Stomach (tissue), 9 donors: ENCODE results near the gene ASB7. TPM values are rescaled to one million over a fixed set of nuclear protein-coding genes. Genes with fewer than 3 reads are reported as not detected.

Source experiments
- DNase-seq, 2 donors: peaks; one replicate each; pipeline versions ENCODE4 v3.0.0 to v3.0.0-alpha.2; 2013 to 2019
- H3K27ac ChIP-seq, 5 donors: fragments of 200-600 bp in 4 of 5; sonication (generic) in 4 of 5; one replicate each; pipeline ENCODE4 v1.5.1; 2013 to 2019; ENCODE audit warnings: mild to moderate bottlenecking in 1 of 5, moderate library complexity in 1 of 5
- H3K27me3 ChIP-seq, 3 donors: fragments of 200-600 bp; sonication (generic); one replicate each; pipeline ENCODE4 v1.5.1; 2017 to 2019; ENCODE audit warnings: mixed run types in 1 of 3
- H3K36me3 ChIP-seq, 4 donors: fragments of 200-600 bp; sonication (generic); 1 replicate in 3 of 4; 2 replicates in 1 of 4; pipeline ENCODE4 v1.5.1; 2016 to 2019
- H3K4me1 ChIP-seq, 4 donors: fragments of 200-600 bp; sonication (generic); one replicate each; pipeline ENCODE4 v1.5.1; 2016 to 2019
- H3K4me3 ChIP-seq, 4 donors: fragments of 200-600 bp; sonication (generic) in 3 of 4; one replicate each; pipeline ENCODE4 v1.5.1; 2016 to 2019; ENCODE audit warnings: mild to moderate bottlenecking in 1 of 4
- H3K9me3 ChIP-seq, 4 donors: fragments of 200-600 bp; sonication (generic); one replicate each; pipeline ENCODE4 v1.5.1; 2016 to 2019
- EP300 ChIP-seq: sonication (generic); formaldehyde crosslinking; IDR thresholded peaks from one replicate; pipeline ENCODE4 v1.6.1; 2017; ENCODE audit warnings: antibody characterized with exemption
- POLR2A ChIP-seq, 4 donors: fragments of 450-650 bp; IDR thresholded peaks; one replicate each; pipeline ENCODE4 v1.6.1; 2016; ENCODE audit warnings: antibody characterized with exemption in 4 of 4, control low read depth in 2 of 4, mild to moderate bottlenecking in 1 of 4, moderate library complexity in 1 of 4
- POLR2AphosphoS5 ChIP-seq, 3 donors: sonication (generic); formaldehyde crosslinking; IDR thresholded peaks; one replicate each; pipeline ENCODE4 v1.6.1; 2016; ENCODE audit warnings: antibody characterized with exemption in 3 of 3
- WGBS, 5 donors: extraction: QIAGEN DNeasy Blood & Tissue Kit in 3 of 5; methylation state at CpG; one replicate each; pipeline versions ENCODE4 v1.1.5 to v1.1.7; 2013 to 2018; 5-methylcytosine and 5-hydroxymethylcytosine counted together
- intact Hi-C: fragments of 100-400 bp; cut with DNase I; formaldehyde crosslinking; loops from one replicate; pipeline ENCODE4 v1.15.1; 2023; ENCODE audit warnings: low total_unique reads
- polyA plus RNA-seq, 3 donors: library from polyadenylated mRNA; stranded (reverse); fragments of 200-250 nt; gene quantifications; one replicate each; pipeline ENCODE4 v1.2.3, GENCODE V29; 2013
- total RNA-seq, 5 donors: library from RNA; depleted of rRNA; stranded (reverse); fragments of >200 nt; gene quantifications; one replicate each; pipeline versions ENCODE4 v1.1.0 to v1.2.3, GENCODE V29; 2014 to 2016
- TF ChIP-seq, protein P1 (sequence below), 7 experiments: fragments of 450-650 bp in 4 of 7; fragments of 200-600 bp in 3 of 7; sonication (generic) in 3 of 7; IDR thresholded peaks; one replicate each; pipeline ENCODE4 v1.5.1; 2016 to 2019; ENCODE audit warnings: antibody characterized with exemption in 7 of 7, control low read depth in 2 of 7, mild to moderate bottlenecking in 1 of 7
- donor health status: healthy with polysubstance abuse.
- donor health status: Bipolar disorder and iron deficiency.
- donor health status: healthy.

ASB7 gene
- total and polyA plus RNA-seq, 8 donors: 2.8 to 73.9 (median 10.9) TPM

DNA sequence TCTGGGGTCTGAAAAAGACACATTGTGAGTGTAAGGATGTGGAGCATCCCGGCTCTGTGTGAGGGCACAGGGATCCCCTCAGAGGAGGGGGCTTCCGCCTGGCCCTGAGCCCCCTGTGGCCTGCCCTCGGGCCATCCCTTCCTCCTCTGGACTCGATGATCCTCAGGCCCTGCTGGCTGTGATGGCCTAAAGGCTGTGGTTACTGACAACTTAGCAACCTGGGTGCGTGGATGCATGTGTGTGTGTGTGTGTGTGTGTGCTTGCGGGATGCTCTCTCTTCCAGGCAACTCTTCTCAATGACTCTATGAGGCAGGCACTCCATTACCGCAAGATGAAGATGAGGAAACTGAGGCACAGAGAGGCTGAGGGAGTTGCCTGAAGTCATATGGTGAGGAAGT lies 66.0 kb downstream of the ASB7 start:
- 62 to 71% (median 69%) methylated on average over 7 of the region's 7 CpGs for WGBS, 5 donors
- H3K4me1 ChIP-seq: peaks cover 0 to 9% (median 0%) of the 10 kb centered on the region in 4 donors
- H3K27me3 ChIP-seq: peaks cover 0 to 15% (median 0%) of the 10 kb centered on the region in 3 donors
- TF ChIP-seq, protein P1, sequence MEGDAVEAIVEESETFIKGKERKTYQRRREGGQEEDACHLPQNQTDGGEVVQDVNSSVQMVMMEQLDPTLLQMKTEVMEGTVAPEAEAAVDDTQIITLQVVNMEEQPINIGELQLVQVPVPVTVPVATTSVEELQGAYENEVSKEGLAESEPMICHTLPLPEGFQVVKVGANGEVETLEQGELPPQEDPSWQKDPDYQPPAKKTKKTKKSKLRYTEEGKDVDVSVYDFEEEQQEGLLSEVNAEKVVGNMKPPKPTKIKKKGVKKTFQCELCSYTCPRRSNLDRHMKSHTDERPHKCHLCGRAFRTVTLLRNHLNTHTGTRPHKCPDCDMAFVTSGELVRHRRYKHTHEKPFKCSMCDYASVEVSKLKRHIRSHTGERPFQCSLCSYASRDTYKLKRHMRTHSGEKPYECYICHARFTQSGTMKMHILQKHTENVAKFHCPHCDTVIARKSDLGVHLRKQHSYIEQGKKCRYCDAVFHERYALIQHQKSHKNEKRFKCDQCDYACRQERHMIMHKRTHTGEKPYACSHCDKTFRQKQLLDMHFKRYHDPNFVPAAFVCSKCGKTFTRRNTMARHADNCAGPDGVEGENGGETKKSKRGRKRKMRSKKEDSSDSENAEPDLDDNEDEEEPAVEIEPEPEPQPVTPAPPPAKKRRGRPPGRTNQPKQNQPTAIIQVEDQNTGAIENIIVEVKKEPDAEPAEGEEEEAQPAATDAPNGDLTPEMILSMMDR (IDR thresholded peaks at IDR 0.05): no peak
- TF ChIP-seq POLR2A (IDR thresholded peaks at IDR 0.05): no peak
- TF ChIP-seq POLR2AphosphoS5 (IDR thresholded peaks at IDR 0.05): no peak
- TF ChIP-seq EP300: no peak
- no peak overlapping the region for H3K4me3 ChIP-seq
- peak overlapping the region in 4 of 5 donors; percentile 7 to 70 (median 68) for H3K27ac ChIP-seq
- H3K36me3 ChIP-seq: no peaks in the 10 kb centered on the region
- intact Hi-C loops: no loop called here
- peak in 1 of 2 donors; percentile 47 for DNase-seq
- no peaks in the 10 kb centered on the region for H3K9me3 ChIP-seq

DNA sequence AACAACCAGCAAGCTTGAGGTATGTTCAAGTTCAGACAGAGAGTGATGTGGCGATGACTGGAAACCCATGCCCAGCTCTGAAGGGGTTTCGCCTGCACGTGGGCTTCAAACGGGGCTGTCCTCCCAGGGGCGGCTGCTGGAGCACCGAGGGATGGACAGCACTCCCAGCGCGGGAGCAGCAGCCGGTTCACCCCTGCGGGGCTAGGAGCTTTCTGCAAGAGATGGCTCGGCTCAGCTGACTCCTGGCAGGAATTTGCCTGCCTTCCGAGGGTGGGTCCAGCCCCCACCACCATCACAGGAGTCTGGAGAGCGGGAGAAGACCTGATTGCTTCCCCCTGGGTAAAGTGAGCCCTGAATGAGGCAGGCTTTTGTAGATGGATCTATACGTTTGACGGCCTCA lies 66.9 kb downstream of the ASB7 start:
- Histone ChIP-seq H3K4me3 (no peak overlapping the region), H3K27me3 (peaks cover 0 to 7% (median 0%) of the 10 kb centered on the region in 3 donors), H3K9me3 (no peaks in the 10 kb centered on the region), H3K36me3 (no peaks in the 10 kb centered on the region), H3K4me1 (peaks cover 0 to 4% (median 0%) of the 10 kb centered on the region in 4 donors), H3K27ac (no peak overlapping the region)
- no peak for DNase-seq
- 69 to 85% (median 82%) methylated on average over 14 to 15 of the region's 15 CpGs for WGBS, 5 donors
- intact Hi-C loops: no loop called here
- TF ChIP-seq, protein P1 (IDR thresholded peaks at IDR 0.05): no peak
- TF ChIP-seq POLR2AphosphoS5 (IDR thresholded peaks at IDR 0.05): no peak
- no peak for TF ChIP-seq POLR2A (IDR thresholded peaks at IDR 0.05)
- no peak for TF ChIP-seq EP300

DNA sequence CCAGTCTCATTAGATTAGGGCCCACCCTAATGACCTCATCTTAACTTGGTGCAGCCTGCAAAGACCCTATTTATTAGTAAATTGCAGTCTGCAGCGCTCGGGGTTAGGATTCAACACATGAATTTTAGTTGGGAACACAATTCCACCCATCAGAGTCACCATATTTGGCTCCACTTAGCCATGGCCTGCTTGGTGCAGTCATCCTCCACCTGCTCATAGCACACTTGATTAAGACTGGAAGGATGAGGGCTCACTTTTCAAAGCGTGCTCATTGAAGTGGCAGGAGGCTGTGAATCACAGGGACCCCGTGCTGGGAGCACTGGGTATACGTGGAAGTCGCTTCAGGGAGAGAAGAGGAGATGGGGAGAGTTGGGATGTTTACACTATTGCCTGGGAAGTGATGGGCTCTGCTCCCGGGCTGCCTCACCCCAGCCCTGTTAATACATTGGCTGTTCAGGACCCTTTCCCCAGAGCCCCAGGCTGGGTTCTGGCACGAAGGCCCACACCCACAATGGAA lies 68.2 kb downstream of the ASB7 start:
- H3K9me3 ChIP-seq: no peaks in the 10 kb centered on the region
- 61 to 71% (median 66%) methylated on average over 6 to 8 of the region's 8 CpGs for WGBS, 5 donors
- intact Hi-C loops: no loop called here
- TF ChIP-seq POLR2A (IDR thresholded peaks at IDR 0.05): no peak
- TF ChIP-seq, protein P1 (IDR thresholded peaks at IDR 0.05): no peak
- TF ChIP-seq POLR2AphosphoS5 (IDR thresholded peaks at IDR 0.05): no peak
- no peak for TF ChIP-seq EP300
- no peak for DNase-seq
- H3K4me3 ChIP-seq: no peak overlapping the region
- H3K36me3 ChIP-seq: no peaks in the 10 kb centered on the region
- peaks cover 0 to under 1% (median 0%) of the 10 kb centered on the region in 4 donors for H3K4me1 ChIP-seq
- no peaks in the 10 kb centered on the region for H3K27me3 ChIP-seq
- H3K27ac ChIP-seq: peak overlapping the region in 2 of 5 donors; percentile 26 to 47

DNA sequence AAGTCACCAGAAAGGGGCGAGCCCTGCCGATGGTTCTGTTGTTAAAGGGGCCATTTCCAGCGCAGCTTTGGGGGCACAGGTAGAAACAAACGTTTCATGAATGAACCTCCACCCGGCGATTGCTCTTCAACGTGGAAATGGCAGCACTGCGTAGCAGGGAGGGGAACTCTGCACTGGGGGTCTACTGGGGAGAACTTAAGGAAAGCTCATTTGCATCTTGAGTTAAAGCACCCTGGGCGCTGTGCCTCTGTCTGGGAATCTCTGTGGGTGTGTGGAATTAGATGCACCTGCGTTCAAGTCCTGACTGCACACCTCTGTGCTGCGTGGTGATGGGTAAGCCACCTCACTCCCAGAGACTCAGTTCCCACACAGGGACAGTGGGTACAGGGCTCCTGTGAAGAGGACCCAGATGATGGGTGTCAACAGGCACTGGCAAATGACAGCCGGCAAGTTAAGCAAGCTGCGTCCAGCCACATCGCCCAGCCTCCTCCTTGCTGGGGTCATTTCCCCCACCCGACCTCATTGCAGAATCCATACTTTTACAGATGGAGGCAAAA lies 68.8 kb downstream of the ASB7 start:
- WGBS, 5 donors: 81 to 88% (median 85%) methylated on average over 14 to 15 of the region's 15 CpGs
- Histone ChIP-seq H3K4me3 (no peak overlapping the region), H3K4me1 (no peaks in the 10 kb centered on the region), H3K27me3 (no peaks in the 10 kb centered on the region), H3K27ac (peak overlapping the region in 3 of 5 donors; percentile 17 to 47 (median 26)), H3K9me3 (no peaks in the 10 kb centered on the region), H3K36me3 (no peaks in the 10 kb centered on the region)
- DNase-seq: no peak
- TF ChIP-seq POLR2AphosphoS5 (IDR thresholded peaks at IDR 0.05) (no peak), POLR2A (IDR thresholded peaks at IDR 0.05) (no peak), EP300 (no peak)
- TF ChIP-seq, protein P1 (IDR thresholded peaks at IDR 0.05): no peak
- intact Hi-C loops: no loop called here
